NOMO-1 treated with DMSO at 0.1 percent for 48 hours (cell line): ENCODE results near the gene TMA7.
"Not testable (repeated sequence)": the region's sequence is repeated elsewhere in the genome, so short reads cannot be mapped to it uniquely, and the experiment has no call there.

Experiments used
- DNase-seq: peaks from one replicate; lab custom pipeline; 2025; ENCODE audit not compliant: unreplicated experiment; lab: John Stamatoyannopoulos, UW

TMA7 gene

DNA sequence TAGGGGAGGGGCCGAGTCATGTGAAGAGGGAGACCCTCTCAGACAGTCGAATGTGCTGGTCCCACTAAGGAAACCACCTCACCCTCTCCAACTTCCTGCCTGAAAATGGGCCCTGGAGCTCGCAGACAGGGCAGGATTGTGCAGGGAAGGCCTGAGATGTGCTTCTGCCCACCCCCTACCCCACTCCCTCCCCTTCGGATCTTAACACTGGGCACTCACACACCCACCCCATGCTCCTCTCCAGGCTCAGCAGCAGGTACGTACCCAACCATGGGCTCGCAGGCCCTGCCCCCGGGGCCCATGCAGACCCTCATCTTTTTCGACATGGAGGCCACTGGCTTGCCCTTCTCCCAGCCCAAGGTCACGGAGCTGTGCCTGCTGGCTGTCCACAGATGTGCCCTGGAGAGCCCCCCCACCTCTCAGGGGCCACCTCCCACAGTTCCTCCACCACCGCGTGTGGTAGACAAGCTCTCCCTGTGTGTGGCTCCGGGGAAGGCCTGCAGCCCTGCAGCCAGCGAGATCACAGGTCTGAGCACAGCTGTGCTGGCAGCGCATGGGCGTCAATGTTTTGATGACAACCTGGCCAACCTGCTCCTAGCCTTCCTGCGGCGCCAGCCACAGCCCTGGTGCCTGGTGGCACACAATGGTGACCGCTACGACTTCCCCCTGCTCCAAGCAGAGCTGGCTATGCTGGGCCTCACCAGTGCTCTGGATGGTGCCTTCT is 26.5 kb downstream of the TMA7 start:
- no peak for DNase-seq

DNA sequence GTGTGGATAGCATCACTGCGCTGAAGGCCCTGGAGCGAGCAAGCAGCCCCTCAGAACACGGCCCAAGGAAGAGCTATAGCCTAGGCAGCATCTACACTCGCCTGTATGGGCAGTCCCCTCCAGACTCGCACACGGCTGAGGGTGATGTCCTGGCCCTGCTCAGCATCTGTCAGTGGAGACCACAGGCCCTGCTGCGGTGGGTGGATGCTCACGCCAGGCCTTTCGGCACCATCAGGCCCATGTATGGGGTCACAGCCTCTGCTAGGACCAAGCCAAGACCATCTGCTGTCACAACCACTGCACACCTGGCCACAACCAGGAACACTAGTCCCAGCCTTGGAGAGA is 27.0 kb downstream of the TMA7 start:
- DNase-seq: no peak

DNA sequence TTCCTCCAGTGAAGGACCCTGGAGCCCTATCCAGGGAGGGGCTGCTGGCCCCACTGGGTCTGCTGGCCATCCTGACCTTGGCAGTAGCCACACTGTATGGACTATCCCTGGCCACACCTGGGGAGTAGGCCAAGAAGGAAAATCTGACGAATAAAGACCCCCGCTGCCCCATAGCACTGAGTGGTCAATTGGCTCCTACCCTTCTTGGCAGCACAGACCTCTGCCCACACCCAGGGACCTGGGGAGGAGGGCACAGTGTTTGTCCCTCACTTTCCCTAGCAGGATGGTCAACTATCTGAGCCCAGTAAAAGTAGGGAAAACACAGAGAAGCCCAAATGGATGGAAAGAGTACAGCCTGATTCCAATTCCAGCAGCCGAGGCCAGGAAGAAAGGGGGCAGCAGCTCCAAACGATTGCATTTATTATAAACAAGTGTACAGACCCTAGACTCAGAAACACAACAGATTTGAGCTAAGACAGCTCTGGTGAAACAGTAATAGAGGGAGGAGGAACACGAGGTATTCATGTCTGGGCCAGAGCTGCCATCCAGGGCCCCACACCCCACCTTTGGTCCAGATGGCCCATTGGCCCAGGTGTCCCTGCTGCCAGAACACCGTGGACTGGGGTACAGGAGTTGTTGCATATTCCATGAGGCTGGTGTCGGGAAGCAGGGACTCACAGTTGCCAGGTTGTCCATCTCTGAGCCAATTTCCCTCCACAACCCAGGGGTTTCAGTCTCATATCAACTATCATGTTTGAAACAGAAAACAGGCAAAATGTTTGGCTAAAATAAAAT is 27.6 kb downstream of the TMA7 start:
- DNase-seq: no peak

DNA sequence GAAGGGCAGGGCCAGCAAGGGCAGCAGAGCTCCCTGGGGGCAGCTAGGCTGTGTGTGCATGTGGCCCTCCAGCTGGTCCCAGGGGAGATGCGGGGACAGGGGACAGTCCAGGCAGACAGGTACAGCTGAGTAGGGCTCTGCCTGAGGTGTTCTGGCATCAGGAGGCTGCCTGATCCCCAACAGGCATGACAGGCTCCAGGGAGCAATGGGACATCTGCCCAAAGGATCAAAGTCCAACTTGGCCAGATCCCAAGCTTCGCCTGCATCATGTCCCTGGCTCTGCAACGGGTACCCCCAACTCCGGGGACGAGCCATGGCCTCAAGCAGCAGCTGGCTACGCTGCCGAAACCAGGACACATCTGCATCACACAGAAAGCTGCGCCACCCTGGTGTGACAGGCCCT is 28.3 kb downstream of the TMA7 start:
- no peak for DNase-seq

DNA sequence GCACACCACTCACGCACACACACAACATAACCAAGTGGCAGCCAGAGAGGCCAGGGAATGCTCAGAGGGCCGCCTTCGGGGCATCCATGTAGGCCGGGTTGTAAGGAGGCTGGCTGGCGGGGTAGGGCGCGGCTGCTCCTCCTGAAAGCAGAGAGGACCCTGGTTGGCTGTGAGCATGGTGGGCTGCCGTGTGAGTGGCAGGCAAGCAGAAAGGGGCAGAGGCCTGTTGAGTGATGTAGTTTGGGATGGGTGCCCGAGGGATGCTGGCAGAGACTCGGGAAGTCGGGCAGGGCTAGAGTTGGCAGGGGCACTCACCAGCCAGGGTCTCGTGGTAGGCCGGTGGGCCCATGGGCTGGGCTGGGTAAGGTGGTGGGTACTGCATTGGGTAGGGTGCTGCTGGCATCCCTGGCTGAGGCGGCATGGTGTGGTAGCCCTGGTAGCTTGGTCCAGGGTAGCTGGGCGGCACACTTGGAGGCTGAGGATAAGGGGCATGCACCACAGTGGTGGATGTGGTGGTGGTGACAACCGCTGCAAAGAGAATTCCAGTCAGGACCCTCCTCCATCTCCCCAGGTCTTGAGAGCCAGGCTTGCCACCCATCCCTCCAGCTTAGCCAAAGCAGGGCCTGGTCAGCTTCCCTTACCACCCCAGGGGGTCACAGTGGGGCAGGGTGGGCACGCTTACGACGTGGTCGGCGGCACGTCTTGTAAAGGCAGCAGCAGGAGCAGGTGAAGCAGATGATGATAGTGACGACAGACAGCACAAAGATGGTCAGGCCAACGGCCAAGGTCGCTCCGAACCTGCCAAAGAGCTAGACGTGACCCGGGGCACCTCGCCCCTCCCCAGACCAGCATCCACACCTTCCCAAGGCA is 29.2 kb downstream of the TMA7 start:
- no peak for DNase-seq

DNA sequence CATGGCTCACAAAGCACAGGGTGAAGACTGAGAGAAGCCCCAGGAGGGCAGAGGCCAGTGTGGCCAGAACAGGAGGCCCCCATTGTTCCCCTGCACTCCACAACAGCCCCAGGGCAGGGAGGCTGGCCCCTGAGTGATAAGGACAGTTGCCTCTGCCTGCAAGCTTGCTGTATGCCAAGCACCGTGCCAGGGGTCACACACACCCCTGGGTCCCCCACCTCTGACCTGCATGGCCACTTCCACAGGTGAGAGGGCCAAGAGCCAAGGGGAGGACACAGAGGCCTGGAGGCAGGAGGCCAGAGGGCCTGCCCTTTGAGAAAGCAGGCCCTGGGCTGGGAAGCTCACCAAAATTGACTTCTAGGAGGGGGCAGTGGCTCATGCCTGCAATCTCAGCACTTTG is 30.2 kb downstream of the TMA7 start:
- DNase-seq: no peak

DNA sequence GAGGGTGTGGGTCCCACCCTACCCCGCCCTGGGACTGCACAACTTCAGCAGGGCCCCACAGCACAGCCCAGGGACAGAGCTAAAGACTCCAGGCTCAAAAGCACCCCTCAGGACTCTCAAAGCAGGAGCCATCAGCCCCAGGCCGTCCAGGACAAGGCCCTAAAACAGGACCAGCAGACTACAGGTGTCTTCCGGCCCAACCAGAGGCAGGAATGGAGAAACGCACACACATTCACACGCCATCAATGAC is 32.5 kb downstream of the TMA7 start:
- no peak for DNase-seq

DNA sequence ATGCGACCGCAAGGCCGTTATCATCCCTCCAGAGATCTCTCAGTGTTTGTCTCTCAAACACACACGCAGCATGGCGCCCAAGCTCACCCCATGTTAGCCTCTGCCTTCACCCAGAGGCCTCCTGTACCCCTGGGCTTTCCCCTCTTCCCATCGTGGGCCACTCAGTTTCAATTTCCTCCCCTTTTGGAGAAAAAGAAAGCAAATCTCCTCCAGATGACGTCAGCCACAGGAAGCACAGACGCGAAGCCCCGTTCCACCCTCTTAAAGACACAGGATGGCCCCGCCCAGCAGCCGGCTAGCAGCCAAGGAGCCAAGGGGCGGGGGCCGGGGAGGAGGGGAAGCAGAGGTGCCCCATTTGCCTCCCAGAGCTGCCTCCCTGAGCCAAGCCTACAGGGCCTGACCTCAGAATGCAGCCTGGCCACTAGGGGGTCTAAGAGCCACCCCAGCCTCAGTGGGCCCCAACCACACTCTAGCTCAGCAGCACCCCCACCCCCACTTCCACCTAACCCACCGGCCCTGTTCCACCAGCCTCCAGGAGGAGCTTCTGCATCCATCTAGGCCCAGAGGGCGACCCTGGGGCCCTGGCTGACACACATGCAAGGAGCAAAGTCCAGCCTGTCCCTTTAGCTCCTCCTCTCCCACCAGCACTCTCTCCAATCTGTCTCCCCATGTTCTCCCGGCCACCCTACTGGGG is 33.0 kb downstream of the TMA7 start:
- DNase-seq: peak; percentile 98

DNA sequence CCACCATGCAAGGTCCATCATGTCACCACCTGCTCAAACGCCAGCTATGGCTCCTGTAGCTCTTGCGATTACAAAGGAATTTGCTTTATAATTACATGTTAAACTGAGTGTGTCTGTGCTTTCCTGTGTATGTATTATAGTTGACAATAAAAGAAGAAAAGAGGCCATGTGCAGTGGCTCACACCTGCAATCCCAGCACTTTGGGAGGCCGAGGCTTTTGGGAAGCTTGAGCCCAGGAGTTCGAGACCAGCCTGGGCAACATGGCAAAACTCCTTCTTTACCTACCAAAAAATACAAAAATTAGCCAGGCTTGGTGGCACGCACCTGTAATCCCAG is 33.5 kb downstream of the TMA7 start:
- no peak for DNase-seq

DNA sequence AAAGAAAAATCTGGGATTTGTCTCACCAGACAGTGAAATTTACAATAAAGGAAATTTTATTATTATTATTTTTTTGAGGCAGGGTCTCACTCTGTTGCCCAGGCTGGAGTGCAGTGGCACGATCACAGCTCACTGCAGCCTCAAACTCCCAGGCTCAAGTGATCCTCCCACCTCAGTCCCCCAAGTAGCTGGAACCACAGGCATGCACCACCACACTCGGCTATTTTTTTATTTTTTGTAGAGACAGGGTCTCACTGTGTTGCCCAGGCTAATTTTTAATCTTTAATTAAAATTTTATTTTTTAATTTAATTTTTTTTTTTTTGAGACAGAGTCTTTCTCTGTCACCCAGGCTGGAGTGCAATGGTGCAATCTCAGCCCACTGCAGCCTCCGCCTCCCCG is 34.0 kb downstream of the TMA7 start:
- DNase-seq: not testable (repeated sequence)

DNA sequence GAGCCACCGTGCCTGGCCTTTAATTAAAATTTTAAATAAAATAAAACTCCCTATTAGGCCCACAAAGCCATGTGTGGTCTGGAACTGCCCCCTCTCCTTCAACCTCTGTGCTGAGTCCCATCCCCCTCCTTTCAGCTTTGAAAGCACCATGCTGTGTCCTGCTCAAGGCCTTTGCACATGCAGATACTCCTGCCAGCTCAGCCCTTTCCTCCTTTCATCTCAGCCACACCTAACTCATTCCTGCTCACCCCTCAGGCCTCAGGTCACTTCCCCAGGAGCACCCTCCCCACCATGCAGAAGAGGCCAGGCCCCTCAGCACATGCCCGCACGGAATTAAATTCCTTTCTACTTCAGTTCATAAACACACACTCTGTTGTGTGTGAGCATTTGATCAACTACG is 34.6 kb downstream of the TMA7 start:
- DNase-seq: no peak

DNA sequence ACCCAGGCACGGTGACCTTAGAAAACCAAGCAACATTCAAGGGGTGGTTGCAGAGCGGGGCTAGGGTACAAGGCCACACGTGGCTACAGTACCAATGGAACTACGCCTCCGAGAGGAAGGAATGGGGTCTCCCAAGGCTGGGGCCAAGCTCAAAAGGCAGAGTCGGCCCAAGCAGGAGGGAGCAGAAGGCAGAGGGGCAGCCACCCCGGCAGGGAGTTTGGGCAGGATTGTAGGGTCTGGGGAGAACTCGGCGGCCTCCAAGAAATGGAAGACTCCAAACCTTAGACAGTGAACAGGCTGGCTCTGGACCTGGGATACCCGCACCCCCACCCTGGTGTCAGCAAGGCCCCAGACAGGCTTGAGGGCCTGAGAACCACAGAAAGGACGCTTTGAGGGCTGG is 35.1 kb downstream of the TMA7 start:
- DNase-seq: no peak

DNA sequence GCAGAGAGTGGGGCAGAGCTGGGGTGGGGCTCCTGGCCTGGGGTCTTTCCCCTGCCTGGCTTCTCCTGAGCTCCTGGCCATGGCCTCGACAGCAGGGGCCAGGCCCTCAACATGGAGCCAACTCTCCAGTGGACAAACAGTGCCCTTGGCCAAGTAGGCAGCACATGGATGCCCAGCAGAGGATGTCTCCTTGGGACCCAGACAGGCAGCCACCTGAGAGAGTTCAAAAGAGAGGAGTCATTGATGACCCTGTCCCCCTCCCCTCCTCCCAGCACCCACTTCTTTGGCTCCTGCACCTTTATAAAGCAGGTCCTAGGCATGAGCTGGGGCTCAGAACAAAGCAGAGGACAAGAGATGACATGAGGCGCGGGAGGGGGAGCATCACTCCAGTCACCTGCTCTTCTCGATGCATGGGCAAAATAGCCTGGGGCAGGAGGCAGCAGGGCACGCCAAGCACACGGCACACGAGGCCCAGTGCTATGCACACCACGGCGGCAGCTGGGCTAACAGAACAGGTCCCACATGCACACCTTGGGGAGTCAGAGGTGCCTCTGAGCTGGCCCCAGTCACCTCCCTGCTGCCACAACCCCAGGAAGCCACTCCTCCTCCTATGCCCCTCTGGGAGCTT is 36.5 kb downstream of the TMA7 start:
- DNase-seq: no peak

DNA sequence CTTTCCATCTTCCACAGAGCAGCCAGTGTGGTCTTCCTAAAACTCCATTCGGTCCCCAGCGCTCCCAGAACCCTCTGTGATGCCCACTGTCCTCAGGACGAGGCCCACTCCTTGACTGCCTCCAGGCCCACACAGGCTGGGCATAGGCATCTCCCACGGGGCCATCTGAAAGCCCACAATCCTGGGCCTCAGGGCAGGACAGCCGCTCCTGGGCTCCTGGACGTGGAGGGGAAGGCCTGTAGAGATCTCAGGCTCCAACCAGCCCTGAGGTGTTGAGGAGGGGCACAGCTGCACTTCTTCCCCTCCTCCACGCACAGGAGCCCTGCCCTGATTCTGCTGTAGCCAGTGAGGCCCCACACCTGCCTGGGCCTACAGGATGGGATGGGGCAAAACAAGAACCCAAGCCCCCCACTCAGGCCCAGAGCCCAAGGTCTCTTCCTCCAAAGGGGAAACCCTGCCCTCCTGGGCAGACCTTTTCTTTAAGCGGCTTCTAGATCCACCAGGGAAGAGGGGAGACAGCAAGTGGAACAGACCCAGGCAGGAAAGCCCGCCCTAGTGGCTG is 38.0 kb downstream of the TMA7 start:
- no peak for DNase-seq

DNA sequence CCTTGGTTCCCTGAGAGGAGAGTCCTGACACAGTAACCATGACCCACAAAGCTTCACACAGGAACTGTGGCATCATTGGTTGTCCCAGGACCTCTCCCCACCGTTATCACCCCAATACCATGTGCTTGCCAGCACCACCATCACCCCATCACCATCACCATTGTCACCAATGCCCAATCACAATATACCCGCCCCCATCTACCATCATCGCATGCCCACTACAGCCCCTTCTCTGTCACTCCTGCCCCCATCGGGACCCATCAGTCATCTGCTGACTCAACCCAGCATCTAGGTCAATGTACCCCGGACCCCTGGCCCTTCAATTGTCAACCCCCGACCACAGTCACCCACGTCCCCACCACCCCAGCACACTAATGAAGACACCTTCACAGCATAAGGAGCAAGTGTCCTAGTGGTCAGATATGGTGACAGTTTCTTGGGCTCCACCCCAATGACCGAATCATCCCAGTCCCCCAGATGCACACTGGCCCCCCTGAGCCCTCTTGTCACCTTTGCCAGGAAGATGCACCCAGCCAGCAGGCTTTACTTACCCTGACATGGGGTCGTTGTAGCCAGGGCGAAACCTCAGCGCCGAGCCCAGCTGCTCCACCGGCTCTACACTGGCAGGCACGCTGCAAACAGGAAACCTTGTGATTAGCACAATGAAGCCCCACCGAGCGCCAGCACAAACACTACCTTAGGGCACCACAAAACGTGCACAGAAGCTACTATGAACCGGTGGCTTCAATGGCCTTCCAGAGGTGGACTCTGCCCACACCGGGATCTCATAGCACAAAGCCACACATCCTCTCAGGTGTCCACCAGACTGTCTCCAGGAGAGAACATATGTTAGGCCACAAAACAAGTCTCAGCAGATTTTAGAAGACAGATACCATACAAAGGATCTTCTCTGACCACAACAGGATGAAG is 38.8 kb downstream of the TMA7 start:
- DNase-seq: peak; percentile 56

DNA sequence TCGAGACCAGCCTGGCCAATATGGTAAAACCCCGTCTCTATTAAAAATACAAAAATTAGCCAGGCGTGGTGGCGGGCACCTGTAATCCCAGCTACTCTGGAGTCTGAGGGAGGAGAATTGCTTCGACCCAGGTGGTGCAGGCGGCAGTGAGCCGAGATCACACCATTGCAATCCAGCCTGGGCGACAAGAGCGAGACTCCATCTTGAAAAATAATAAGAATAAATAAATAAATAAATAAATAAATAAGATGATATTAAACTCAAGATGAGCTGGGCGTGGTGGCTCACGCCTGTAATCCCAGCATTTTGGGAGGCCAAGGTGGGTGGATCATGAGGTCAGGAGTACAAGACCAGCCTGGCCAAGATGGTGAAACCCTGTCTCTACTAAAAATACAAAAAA is 40.8 kb downstream of the TMA7 start:
- DNase-seq: not testable (repeated sequence)

DNA sequence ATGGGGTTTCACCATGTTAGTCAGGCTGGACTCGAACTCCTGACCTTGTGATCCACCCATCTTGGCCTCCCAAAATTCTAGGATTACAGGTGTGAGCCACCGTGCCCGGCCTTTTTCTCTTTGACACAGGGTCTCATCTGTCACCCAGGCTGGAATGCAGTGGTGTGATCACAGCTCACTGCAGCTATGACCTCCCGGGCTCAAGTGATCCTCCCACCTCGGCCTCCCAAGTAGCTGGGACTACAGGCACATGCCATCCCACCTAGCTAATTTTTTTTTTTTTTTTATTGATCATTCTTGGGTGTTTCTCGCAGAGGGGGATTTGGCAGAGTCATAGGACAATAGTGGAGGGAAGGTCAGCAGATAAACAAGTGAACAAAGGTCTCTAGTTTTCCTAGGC is 42.8 kb downstream of the TMA7 start:
- DNase-seq: not testable (repeated sequence)

DNA sequence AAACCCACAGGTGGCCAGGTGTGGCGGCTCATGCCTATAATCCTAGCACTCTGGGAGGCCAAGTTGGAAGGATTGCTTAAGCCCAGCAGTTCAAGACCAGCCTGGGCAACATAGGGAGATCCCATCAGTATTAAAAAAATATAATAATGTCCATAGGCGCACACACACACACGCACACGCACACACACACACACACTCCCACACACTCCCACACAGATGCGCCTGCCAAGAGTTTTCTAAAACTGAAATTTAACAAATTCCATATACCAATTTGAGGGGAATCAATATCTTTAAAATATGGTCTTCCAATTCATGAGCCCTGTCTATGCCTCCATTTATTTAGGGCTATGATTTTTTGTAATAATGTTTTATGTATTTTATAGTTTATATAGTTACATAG is 46.9 kb downstream of the TMA7 start:
- DNase-seq: no peak

DNA sequence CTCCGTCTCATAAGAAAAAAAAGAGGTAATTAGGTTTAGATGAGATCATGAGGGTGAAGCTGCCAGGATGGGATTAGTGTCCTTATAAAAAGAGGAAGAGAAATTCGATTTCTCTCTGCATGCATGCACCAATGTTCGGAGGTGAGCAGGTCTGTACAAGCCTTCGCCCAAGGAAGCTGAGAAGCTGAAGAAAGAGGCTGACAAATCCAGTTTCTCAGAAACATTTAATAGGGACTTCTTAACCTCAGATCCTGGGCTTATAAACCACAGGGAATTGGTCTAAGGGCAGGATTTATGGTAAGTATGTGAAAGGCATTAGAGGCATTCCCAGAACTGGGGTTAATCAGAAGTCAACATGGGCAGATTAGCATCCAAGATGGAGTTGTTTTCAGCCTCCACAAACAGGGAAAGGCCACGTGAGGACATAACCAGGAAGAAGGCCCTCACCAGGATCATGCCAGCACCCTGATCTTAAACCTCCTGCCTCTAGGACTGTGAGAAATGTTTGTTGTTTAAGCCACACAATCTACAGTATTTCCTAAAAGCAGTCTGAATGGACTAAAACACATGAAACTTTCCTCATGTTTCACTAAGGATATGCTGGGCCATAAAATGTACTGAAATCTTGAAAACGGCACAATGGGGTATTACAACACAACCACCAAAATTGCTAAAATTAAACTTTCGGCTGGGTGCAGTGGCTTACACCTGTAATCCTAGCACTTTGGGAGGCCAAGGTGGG is 52.6 kb downstream of the TMA7 start:
- DNase-seq: peak; percentile 96
